Erythroblast (primary cell): ENCODE data around the gene P2RX2.

Source experiments
- GATA1 ChIP-seq: IDR thresholded peaks from 2 replicates; pipeline ENCODE4 v1.6.1; 2011; ENCODE audit warnings: low read depth, mild to moderate bottlenecking, control low read depth, low read length, moderate library complexity
- POLR2A ChIP-seq: IDR thresholded peaks from 2 replicates; pipeline ENCODE4 v1.6.1; 2011; ENCODE audit warnings: mild to moderate bottlenecking, low read length

DNA sequence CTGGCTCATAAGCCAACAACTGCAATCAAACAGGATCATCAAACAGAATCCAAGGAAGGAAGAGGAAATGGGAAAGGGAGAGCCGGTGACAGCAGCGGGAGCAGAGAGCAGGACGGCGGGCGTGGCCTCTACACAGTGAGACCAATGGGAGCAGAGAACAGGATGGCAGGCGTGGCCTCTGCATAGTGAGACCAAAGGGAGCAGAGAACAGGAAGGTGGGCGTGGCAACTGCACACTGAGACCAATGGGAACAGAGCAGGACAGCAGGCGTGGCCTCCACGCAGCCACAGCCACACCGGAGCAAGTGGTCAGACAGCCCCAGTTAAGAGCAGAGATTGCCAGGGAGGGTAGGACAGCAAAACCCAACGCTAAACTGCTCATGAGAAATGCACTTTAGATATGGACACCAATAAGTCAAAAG is 24.6 kb upstream of the P2RX2 start:
- TF ChIP-seq POLR2A (no peak), GATA1 (no peak)
